B cell (primary cell): ENCODE data around the gene SLC24A4.

ENCODE experiments used
- EZH2 ChIP-seq: IDR thresholded peaks from 2 replicates; pipeline ENCODE4 v1.6.1; 2012; ENCODE audit warnings: borderline replicate concordance, low read depth, mild to moderate bottlenecking, moderate library complexity, low read length; ENCODE audit not compliant: insufficient read depth, poor library complexity, severe bottlenecking
- TF ChIP-seq, protein P1 (sequence below): fragments of 200-600 bp; IDR thresholded peaks from one replicate; pipeline ENCODE4 v1.8.0; 2022; ENCODE audit warnings: antibody characterized with exemption, mild to moderate bottlenecking

GRCh38 chr14:92457016-92457565, 134.1 kb downstream of the SLC24A4 start:
- TF ChIP-seq, protein P1, sequence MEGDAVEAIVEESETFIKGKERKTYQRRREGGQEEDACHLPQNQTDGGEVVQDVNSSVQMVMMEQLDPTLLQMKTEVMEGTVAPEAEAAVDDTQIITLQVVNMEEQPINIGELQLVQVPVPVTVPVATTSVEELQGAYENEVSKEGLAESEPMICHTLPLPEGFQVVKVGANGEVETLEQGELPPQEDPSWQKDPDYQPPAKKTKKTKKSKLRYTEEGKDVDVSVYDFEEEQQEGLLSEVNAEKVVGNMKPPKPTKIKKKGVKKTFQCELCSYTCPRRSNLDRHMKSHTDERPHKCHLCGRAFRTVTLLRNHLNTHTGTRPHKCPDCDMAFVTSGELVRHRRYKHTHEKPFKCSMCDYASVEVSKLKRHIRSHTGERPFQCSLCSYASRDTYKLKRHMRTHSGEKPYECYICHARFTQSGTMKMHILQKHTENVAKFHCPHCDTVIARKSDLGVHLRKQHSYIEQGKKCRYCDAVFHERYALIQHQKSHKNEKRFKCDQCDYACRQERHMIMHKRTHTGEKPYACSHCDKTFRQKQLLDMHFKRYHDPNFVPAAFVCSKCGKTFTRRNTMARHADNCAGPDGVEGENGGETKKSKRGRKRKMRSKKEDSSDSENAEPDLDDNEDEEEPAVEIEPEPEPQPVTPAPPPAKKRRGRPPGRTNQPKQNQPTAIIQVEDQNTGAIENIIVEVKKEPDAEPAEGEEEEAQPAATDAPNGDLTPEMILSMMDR: no peak
- TF ChIP-seq EZH2: no peak
